Smooth muscle cell (in vitro differentiated cells): ENCODE measurements around the gene TBC1D16. TPM values are rescaled to one million over a fixed set of nuclear protein-coding genes. Genes with fewer than 3 reads are reported as not detected.

Experiments
- DNase-seq: peaks from one replicate; lab custom pipeline; 2025; ENCODE audit not compliant: unreplicated experiment; lab: John Stamatoyannopoulos, UW
- H2AFZ ChIP-seq: fragments of 200-600 bp; sonication (generic); 2 replicates; pipeline ENCODE4 v1.6.0; 2016; ENCODE audit warnings: antibody characterized with exemption, low read depth, mild to moderate bottlenecking
- H3F3A ChIP-seq: fragments of 200-600 bp; sonication (generic); 2 replicates; pipeline ENCODE4 v1.6.0; 2017; ENCODE audit warnings: antibody characterized with exemption, low read depth
- H3K27ac ChIP-seq: fragments of 200-600 bp; sonication (generic); 2 replicates; pipeline ENCODE4 v1.5.1; 2016; ENCODE audit warnings: low read depth, mild to moderate bottlenecking
- H3K27me3 ChIP-seq: fragments of 200-600 bp; sonication (generic); 2 replicates; pipeline ENCODE4 v1.6.1; 2016; ENCODE audit warnings: low read depth, mild to moderate bottlenecking
- H3K36me3 ChIP-seq: fragments of 200-600 bp; sonication (generic); 2 replicates; pipeline ENCODE4 v1.5.1; 2016; ENCODE audit warnings: low read depth
- H3K4me1 ChIP-seq: fragments of 200-600 bp; sonication (generic); 2 replicates; pipeline ENCODE4 v1.5.1; 2016; ENCODE audit warnings: low read depth
- H3K4me2 ChIP-seq: fragments of 200-600 bp; sonication (generic); 2 replicates; pipeline ENCODE4 v1.6.0; 2016; ENCODE audit warnings: mild to moderate bottlenecking
- H3K4me3 ChIP-seq: fragments of 200-600 bp; sonication (generic); 2 replicates; pipeline ENCODE4 v1.5.1; 2016; ENCODE audit warnings: mild to moderate bottlenecking
- H3K79me2 ChIP-seq: fragments of 200-600 bp; sonication (generic); 2 replicates; pipeline ENCODE4 v1.6.0; 2016; ENCODE audit warnings: low read depth, mild to moderate bottlenecking
- H3K9ac ChIP-seq: fragments of 200-600 bp; sonication (generic); 2 replicates; pipeline ENCODE4 v1.6.0; 2016; ENCODE audit warnings: low read depth
- H3K9me3 ChIP-seq: fragments of 200-600 bp; sonication (generic); replicated peaks from 2 replicates; pipeline ENCODE4 v1.5.1; 2016; ENCODE audit warnings: low read depth
- H4K20me1 ChIP-seq: fragments of 200-600 bp; sonication (generic); 2 replicates; pipeline ENCODE4 v1.6.0; 2016; ENCODE audit warnings: low read depth
- WGBS: methylation state at CpG from one replicate; pipeline ENCODE4 v1.1.7; 2016; ENCODE audit warnings: low lambda C conversion rate; 5-methylcytosine and 5-hydroxymethylcytosine counted together
- polyA plus RNA-seq: library from polyadenylated mRNA; unstranded; fragments of >200 nt; fragmentation: Nextera tagmentation; extraction: Ambion mirVana; gene quantifications from 2 replicates; pipeline ENCODE4 v1.2.1, GENCODE V29; 2016
- total RNA-seq: library from RNA; depleted of rRNA; stranded (reverse); fragments of >200 nt; gene quantifications from 2 replicates; pipeline ENCODE4 v1.2.3, GENCODE V29; 2014
- TF ChIP-seq, protein P1 (sequence below): fragments of 200-600 bp; sonication (generic); IDR thresholded peaks from 2 replicates; pipeline ENCODE4 v1.5.1; 2017; ENCODE audit warnings: borderline replicate concordance, mild to moderate bottlenecking, antibody characterized with exemption; ENCODE audit not compliant: insufficient read depth, poor library complexity, severe bottlenecking

The TBC1D16 gene
- total and polyA plus RNA-seq, 2 experiments from 2014 or later, result 17.4 to 24.6 TPM

DNA sequence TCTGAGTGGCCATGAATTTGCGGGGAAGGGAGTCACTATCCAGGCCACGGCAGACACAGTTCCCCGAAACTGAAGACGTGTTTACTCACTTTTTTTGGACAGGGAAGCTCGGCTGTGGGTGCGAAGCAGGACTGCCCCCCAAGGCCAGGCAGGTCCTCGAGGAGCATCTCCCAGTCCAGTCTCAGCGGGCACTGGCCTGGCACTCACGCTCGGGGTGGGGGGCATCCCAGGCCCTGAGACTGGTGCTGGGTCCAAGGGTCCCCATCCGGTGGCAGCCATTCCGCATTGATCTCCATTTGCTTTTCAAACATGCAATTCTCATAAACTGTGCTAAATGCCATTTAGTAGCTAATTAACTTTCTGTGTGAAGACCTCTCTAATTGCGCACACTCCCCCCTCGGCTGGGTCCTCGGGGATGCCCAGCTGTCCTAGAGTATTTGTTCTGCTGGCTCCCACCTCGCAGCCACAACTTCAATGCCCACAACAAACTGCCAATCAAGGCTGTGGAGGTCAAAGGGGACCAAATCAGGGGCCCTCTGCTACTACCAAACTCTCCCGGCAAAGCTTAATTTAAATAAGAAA is 50.2 kb downstream of the TBC1D16 start:
- Histone ChIP-seq H4K20me1 (peaks cover 91% of the 10 kb centered on the region), H3K9me3 (no peaks in the 10 kb centered on the region), H3K36me3 (no peaks in the 10 kb centered on the region), H3K27ac (no peak overlapping the region), H3K27me3 (no peaks in the 10 kb centered on the region), H2AFZ (no peak overlapping the region), H3F3A (peaks cover 19% of the 10 kb centered on the region), H3K4me2 (no peak overlapping the region), H3K9ac (no peak overlapping the region), H3K4me3 (no peak overlapping the region), H3K4me1 (peaks cover 21% of the 10 kb centered on the region), H3K79me2 (peaks cover 50% of the 10 kb centered on the region)
- WGBS, result 94% methylated on average over 17 of the region's 17 CpGs
- TF ChIP-seq, protein P1, sequence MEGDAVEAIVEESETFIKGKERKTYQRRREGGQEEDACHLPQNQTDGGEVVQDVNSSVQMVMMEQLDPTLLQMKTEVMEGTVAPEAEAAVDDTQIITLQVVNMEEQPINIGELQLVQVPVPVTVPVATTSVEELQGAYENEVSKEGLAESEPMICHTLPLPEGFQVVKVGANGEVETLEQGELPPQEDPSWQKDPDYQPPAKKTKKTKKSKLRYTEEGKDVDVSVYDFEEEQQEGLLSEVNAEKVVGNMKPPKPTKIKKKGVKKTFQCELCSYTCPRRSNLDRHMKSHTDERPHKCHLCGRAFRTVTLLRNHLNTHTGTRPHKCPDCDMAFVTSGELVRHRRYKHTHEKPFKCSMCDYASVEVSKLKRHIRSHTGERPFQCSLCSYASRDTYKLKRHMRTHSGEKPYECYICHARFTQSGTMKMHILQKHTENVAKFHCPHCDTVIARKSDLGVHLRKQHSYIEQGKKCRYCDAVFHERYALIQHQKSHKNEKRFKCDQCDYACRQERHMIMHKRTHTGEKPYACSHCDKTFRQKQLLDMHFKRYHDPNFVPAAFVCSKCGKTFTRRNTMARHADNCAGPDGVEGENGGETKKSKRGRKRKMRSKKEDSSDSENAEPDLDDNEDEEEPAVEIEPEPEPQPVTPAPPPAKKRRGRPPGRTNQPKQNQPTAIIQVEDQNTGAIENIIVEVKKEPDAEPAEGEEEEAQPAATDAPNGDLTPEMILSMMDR, result no peak
- no peak for DNase-seq

- H3K36me3 ChIP-seq, result no peaks in the 10 kb centered on the region
- no peaks in the 10 kb centered on the region for H3K27me3 ChIP-seq
- H3K4me3 ChIP-seq, result no peak overlapping the region
- DNase-seq, result no peak
- H3K9me3 ChIP-seq, result no peaks in the 10 kb centered on the region
- peaks cover 53% of the 10 kb centered on the region for H3K79me2 ChIP-seq
- peaks cover 18% of the 10 kb centered on the region for H3F3A ChIP-seq
- TF ChIP-seq, protein P1, result no peak
- H3K4me1 ChIP-seq, result peaks cover 21% of the 10 kb centered on the region
- H3K27ac ChIP-seq, result no peak overlapping the region
- no peak overlapping the region for H2AFZ ChIP-seq
- peaks cover 91% of the 10 kb centered on the region for H4K20me1 ChIP-seq
- H3K9ac ChIP-seq, result no peak overlapping the region
- 91% methylated on average over 10 of the region's 10 CpGs for WGBS
- no peak overlapping the region for H3K4me2 ChIP-seq
These were observed 50.8 kb downstream of the TBC1D16 start for GRCh38 chr17:79984877-79985276.

- Histone ChIP-seq H3F3A (peaks cover 12% of the 10 kb centered on the region), H3K27me3 (no peaks in the 10 kb centered on the region), H3K4me1 (peaks cover 21% of the 10 kb centered on the region), H2AFZ (no peak overlapping the region), H4K20me1 (peaks cover 93% of the 10 kb centered on the region), H3K4me3 (no peak overlapping the region), H3K79me2 (peaks cover 54% of the 10 kb centered on the region), H3K27ac (no peak overlapping the region), H3K36me3 (no peaks in the 10 kb centered on the region), H3K9ac (no peak overlapping the region), H3K9me3 (no peaks in the 10 kb centered on the region), H3K4me2 (no peak overlapping the region)
- 95% methylated on average over 5 of the region's 5 CpGs for WGBS
- DNase-seq, result no peak
- TF ChIP-seq, protein P1, result no peak
These were observed 51.4 kb downstream of the TBC1D16 start for GRCh38 chr17:79984045-79984840.

GRCh38 chr17:79983456-79983855 is 52.2 kb downstream of the TBC1D16 start:
- no peak overlapping the region for H3K9ac ChIP-seq
- no peaks in the 10 kb centered on the region for H3K36me3 ChIP-seq
- H3K4me3 ChIP-seq, result no peak overlapping the region
- peaks cover 50% of the 10 kb centered on the region for H3K79me2 ChIP-seq
- TF ChIP-seq, protein P1, result no peak
- peaks cover 93% of the 10 kb centered on the region for H4K20me1 ChIP-seq
- H3K27ac ChIP-seq, result no peak overlapping the region
- H2AFZ ChIP-seq, result no peak overlapping the region
- WGBS, result 58% methylated on average over 14 of the region's 14 CpGs
- H3K9me3 ChIP-seq, result no peaks in the 10 kb centered on the region
- no peaks in the 10 kb centered on the region for H3K27me3 ChIP-seq
- H3K4me2 ChIP-seq, result no peak overlapping the region
- no peak for DNase-seq
- H3K4me1 ChIP-seq, result peaks cover 16% of the 10 kb centered on the region
- peaks cover 11% of the 10 kb centered on the region for H3F3A ChIP-seq
